K562 (cell line): ENCODE data around the gene IMP4. TPM values are rescaled to one million over a fixed set of nuclear protein-coding genes. Genes with fewer than 3 reads are reported as not detected.

ENCODE experiments used
- ATAC-seq: fragments of 200-7000 bp; cut with Tn5 transposase; 3 replicates; pipeline ENCODE4 v1.9.1; 2020; ENCODE audit warnings: moderate library complexity
- BruUV-seq: library from RNA; stranded (reverse); fragments of 400-500 nt; replicated peaks from 2 replicates; lab custom pipeline; 2021; lab: Mats Ljungman, UMichigan
- CTCF ChIA-PET: fragments of 300-600 bp; formaldehyde crosslinking; extraction: SDS; loops from one replicate; lab custom pipeline; 2021; ENCODE audit warnings: low intra/inter-chr PET ratio; lab: Yijun Ruan, JAX
- POLR2A ChIA-PET: fragments of 300-600, 350-650 bp; sonication (Branson Sonifier 250); formaldehyde crosslinking; extraction: SDS; loops from one replicate; lab custom pipeline; 2021; ENCODE audit warnings: antibody characterized with exemption, inconsistent platforms; lab: Yijun Ruan, JAX
- DNase-seq, 4 experiments: peaks; one replicate each; pipeline versions ENCODE4 v3.0.0 to v3.0.0-alpha.2; 2011 to 2018; ENCODE audit warnings: low spot score in 3 of 4, mixed read lengths in 3 of 4; ENCODE audit errors: extremely low read depth in 1 of 4
- FAIRE-seq: peaks from 2 replicates; lab custom pipeline; 2011; peaks lifted over from hg19 to GRCh38; lab: Jason Lieb, UNC
- H2AFZ ChIP-seq: 2 replicates; pipeline ENCODE4 v1.6.0; 2011; ENCODE audit warnings: low read depth, low read length, control low read depth, inconsistent platforms
- H3K27ac ChIP-seq: fragments of 200-600 bp; 3 replicates; pipeline ENCODE4 v1.8.0; 2011; ENCODE audit warnings: low read depth, mild to moderate bottlenecking, control low read depth, inconsistent platforms, low read length, moderate library complexity, mixed read lengths; ENCODE audit errors: extremely low read depth
- H3K27me3 ChIP-seq, 2 experiments: fragments of 300-600 bp in 1 of 2; 2 replicates in 1 of 2; 3 replicates in 1 of 2; pipeline versions ENCODE4 v1.6.0 to v1.8.0; 2011; ENCODE audit warnings: inconsistent platforms in 2 of 2, low read length in 2 of 2, mild to moderate bottlenecking in 1 of 2, mixed read lengths in 1 of 2, moderate library complexity in 1 of 2; ENCODE audit not compliant: control insufficient read depth in 2 of 2, insufficient read depth in 2 of 2
- H3K36me3 ChIP-seq: fragments of 300-600 bp; 3 replicates; pipeline ENCODE4 v1.8.0; 2011; ENCODE audit warnings: mild to moderate bottlenecking, low read length, inconsistent platforms; ENCODE audit not compliant: control insufficient read depth, insufficient read depth
- H3K4me1 ChIP-seq, 2 experiments: fragments of 200-600 bp in 1 of 2; replicated peaks in 1 of 2; 2 replicates in 1 of 2; 3 replicates in 1 of 2; pipeline versions ENCODE4 v1.5.1 to v1.8.0; 2011; ENCODE audit warnings: inconsistent platforms in 2 of 2, low read length in 2 of 2, mild to moderate bottlenecking in 1 of 2, mixed read lengths in 1 of 2, moderate library complexity in 1 of 2; ENCODE audit not compliant: control insufficient read depth in 2 of 2, insufficient read depth in 2 of 2
- H3K4me2 ChIP-seq: 2 replicates; pipeline ENCODE4 v1.6.1; 2011; ENCODE audit warnings: low read length, control low read depth, inconsistent platforms, mixed read lengths; ENCODE audit not compliant: insufficient read depth
- H3K4me3 ChIP-seq: fragments of 200-600 bp; sonication (generic), shearing (Covaris generic); 2 replicates; pipeline ENCODE4 v1.5.1; 2016; ENCODE audit warnings: control low read depth, inconsistent platforms
- H3K79me2 ChIP-seq: fragments of 200-600 bp; 3 replicates; pipeline ENCODE4 v1.8.0; 2011; ENCODE audit warnings: low read length, inconsistent platforms; ENCODE audit not compliant: control insufficient read depth, insufficient read depth
- H3K9ac ChIP-seq, 2 experiments: 2 replicates each; pipeline versions ENCODE4 v1.6.0 to v1.6.1; 2011; ENCODE audit warnings: low read depth in 2 of 2, low read length in 2 of 2, control low read depth in 1 of 2, inconsistent platforms in 1 of 2, mild to moderate bottlenecking in 1 of 2, mixed read lengths in 1 of 2; ENCODE audit not compliant: insufficient read depth in 1 of 2
- H3K9me1 ChIP-seq: one replicate; pipeline ENCODE4 v1.6.0; 2011; ENCODE audit warnings: inconsistent platforms, mild to moderate bottlenecking, low read length, moderate library complexity; ENCODE audit not compliant: control insufficient read depth, insufficient read depth
- H3K9me3 ChIP-seq: replicated peaks from 2 replicates; pipeline ENCODE4 v1.5.1; 2011; ENCODE audit warnings: low read depth, low read length, inconsistent platforms; ENCODE audit not compliant: control insufficient read depth, insufficient read depth
- H4K20me1 ChIP-seq: replicated peaks from 2 replicates; pipeline ENCODE4 v1.6.1; 2011; ENCODE audit warnings: low read length, inconsistent platforms, mixed read lengths; ENCODE audit not compliant: control insufficient read depth, insufficient read depth
- BACH1 ChIP-seq: fragments of 200-800 bp; sonication (Bioruptor generic); IDR thresholded peaks from 2 replicates; pipeline ENCODE4 v1.6.1; 2016; ENCODE audit warnings: missing genetic modification characterization, missing compliant biosample characterization
- CBX5 ChIP-seq: IDR thresholded peaks from 2 replicates; pipeline ENCODE4 v1.6.1; 2014; ENCODE audit warnings: low read depth, borderline replicate concordance
- STAG1 ChIP-seq: sonication (generic); formaldehyde crosslinking; IDR thresholded peaks from 2 replicates; pipeline ENCODE4 v1.5.0; 2020; ENCODE audit warnings: missing genetic modification reagents, borderline replicate concordance
- ZNF143 ChIP-seq: sonication (generic); formaldehyde crosslinking; IDR thresholded peaks from 2 replicates; pipeline ENCODE4 v1.9.0; 2022; ENCODE audit warnings: mild to moderate bottlenecking, missing genetic modification reagents
- ZNF263 ChIP-seq: sonication (generic); formaldehyde crosslinking; IDR thresholded peaks from 2 replicates; pipeline ENCODE4 v1.8.0; 2022; ENCODE audit warnings: mild to moderate bottlenecking, missing genetic modification reagents, borderline replicate concordance
- ZSCAN29 ChIP-seq: fragments of 450-650 bp; IDR thresholded peaks from 2 replicates; pipeline ENCODE4 v1.6.1; 2017
- WGBS: fragments of 100-300 bp; shearing (Covaris generic); methylation state at CpG from one replicate; pipeline ENCODE4 v1.1.6; 2016; ENCODE audit warnings: low coverage, mixed read lengths; ENCODE audit not compliant: insufficient coverage; ENCODE audit errors: missing lambda C conversion rate; 5-methylcytosine and 5-hydroxymethylcytosine counted together
- in situ Hi-C: fragments of 300-500 bp; cut with MboI; formaldehyde crosslinking; loops from 4 replicates; pipeline ENCODE4 v1.15.0; 2018; ENCODE audit warnings: inconsistent platforms, mixed read lengths
- intact Hi-C: fragments of 100-400 bp; cut with micrococcal nuclease; formaldehyde crosslinking; loops from 2 replicates; pipeline ENCODE4 v1.14.2; 2022
- polyA plus RNA-seq, 8 experiments: library from polyadenylated mRNA; depleted of rRNA in 4 of 8; stranded (reverse) in 5 of 8; unstranded in 3 of 8; fragments of >200 nt; fragmentation: Nextera tagmentation in 2 of 8; fragmentation: Illumina TruSeq in 1 of 8; extraction: Ambion mirVana in 2 of 8; extraction: Trizol in 1 of 8; gene quantifications; 2 replicates each; pipeline versions ENCODE4 v1.2.1 to v1.2.3, GENCODE V29; 2011 to 2014; ENCODE audit warnings: inconsistent platforms in 1 of 8, missing spikeins in 1 of 8
- total RNA-seq, 7 experiments: library from RNA; depleted of rRNA in 6 of 7; stranded (reverse); fragments of >200 nt in 6 of 7; fragmentation: Illumina TruSeq in 2 of 7; extraction: Trizol in 2 of 7; gene quantifications; 2 replicates each; pipeline versions ENCODE4 v1.2.1 to v1.2.3, GENCODE V29; 2011 to 2021; ENCODE audit warnings: low replicate concordance in 1 of 7
- TF ChIP-seq, protein P1 (sequence below): fragments of 450-650 bp; formaldehyde crosslinking; IDR thresholded peaks from 2 replicates; pipeline ENCODE4 v1.4.0; 2020; ENCODE audit warnings: mild to moderate bottlenecking, moderate library complexity
- TF ChIP-seq, protein P2 (sequence below): sonication (generic); formaldehyde crosslinking; IDR thresholded peaks from 2 replicates; pipeline ENCODE4 v1.4.0; 2020; ENCODE audit warnings: mild to moderate bottlenecking, missing genetic modification reagents

The IMP4 gene
- total and polyA plus RNA-seq, 9 of the 15 experiments (the other 6 are each of a cell fraction or from before 2014, with no cell fraction given) = 35.4 to 209 (median 100.0) TPM

DNA sequence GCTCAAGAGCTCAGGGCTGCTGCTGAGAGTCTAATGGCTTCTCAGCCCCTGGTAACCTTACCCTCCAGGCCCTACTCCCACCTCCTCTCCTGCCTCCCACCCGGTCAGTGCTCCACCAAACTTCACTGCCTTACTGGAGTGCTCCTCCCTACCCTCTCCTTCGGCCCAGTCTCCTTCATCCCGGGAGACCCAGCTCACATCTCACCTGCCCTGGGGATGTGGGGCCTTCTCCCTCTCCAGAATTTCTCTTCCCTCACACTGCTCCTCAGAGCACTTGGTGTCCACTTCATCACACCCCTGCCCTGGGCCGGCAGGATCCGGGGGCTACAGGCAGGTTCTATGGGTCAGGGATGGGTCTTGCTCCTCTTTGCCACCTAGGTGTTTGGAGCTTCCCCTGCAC is 34.8 kb downstream of the IMP4 start:
- BruUV-seq = no TSS peak

More for the DNA sequence above, 34.8 kb downstream of the IMP4 start:
- H3K4me3 ChIP-seq = no peak overlapping the region
- no peaks in the 10 kb centered on the region for H4K20me1 ChIP-seq
- intact Hi-C loops (no loop called here), in situ Hi-C loops (loop anchor here (25.0 kb wide), 1 partner anchor 210 kb away; the partner anchor contains the start of gene CFC1)
- FAIRE-seq (no peak), DNase-seq (no peak), ATAC-seq (no peak)
- no peaks in the 10 kb centered on the region for H3K9me1 ChIP-seq
- H3K27me3 ChIP-seq = no peaks in the 10 kb centered on the region
- H2AFZ ChIP-seq = no peak overlapping the region
- no peak overlapping the region for H3K4me2 ChIP-seq
- H3K9me3 ChIP-seq = peaks cover 2% of the 10 kb centered on the region; the same call in 1 of the 2 replicates
- ChIA-PET CTCF (no interaction called here), POLR2A (interaction anchor here (0.7 to 4.0 kb wide), 3 partner anchors 16 to 196 kb away, joined by 3 to 18 read pairs (median 3); partner anchors contain the start of genes PTPN18 and SMPD4)
- WGBS = 80% methylated on average over 5 of the region's 5 CpGs
- H3K4me1 ChIP-seq = peaks cover 40 to 60% of the 10 kb centered on the region in 2 experiments
- H3K9ac ChIP-seq = peak overlapping the region in 1 of 2 experiments; percentile 54; a peak in 1 of 4 replicates
- H3K36me3 ChIP-seq = peaks cover 21% of the 10 kb centered on the region; the same call in 2 of the 3 replicates
- peaks cover 26% of the 10 kb centered on the region for H3K79me2 ChIP-seq
- H3K27ac ChIP-seq = no peak overlapping the region
- no peak for TF ChIP-seq ZNF143 (CRISPR knock-in tag)
- TF ChIP-seq, protein P1, sequence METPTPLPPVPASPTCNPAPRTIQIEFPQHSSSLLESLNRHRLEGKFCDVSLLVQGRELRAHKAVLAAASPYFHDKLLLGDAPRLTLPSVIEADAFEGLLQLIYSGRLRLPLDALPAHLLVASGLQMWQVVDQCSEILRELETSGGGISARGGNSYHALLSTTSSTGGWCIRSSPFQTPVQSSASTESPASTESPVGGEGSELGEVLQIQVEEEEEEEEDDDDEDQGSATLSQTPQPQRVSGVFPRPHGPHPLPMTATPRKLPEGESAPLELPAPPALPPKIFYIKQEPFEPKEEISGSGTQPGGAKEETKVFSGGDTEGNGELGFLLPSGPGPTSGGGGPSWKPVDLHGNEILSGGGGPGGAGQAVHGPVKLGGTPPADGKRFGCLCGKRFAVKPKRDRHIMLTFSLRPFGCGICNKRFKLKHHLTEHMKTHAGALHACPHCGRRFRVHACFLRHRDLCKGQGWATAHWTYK (CRISPR knock-in tag) = no peak
- peak; percentile 48; the same call in 1 of the 2 replicates for TF ChIP-seq ZNF263 (CRISPR knock-in tag)
- TF ChIP-seq STAG1 (CRISPR knock-in tag) = no peak
- TF ChIP-seq CBX5 = no peak
- no peak for TF ChIP-seq ZSCAN29
- TF ChIP-seq, protein P2, sequence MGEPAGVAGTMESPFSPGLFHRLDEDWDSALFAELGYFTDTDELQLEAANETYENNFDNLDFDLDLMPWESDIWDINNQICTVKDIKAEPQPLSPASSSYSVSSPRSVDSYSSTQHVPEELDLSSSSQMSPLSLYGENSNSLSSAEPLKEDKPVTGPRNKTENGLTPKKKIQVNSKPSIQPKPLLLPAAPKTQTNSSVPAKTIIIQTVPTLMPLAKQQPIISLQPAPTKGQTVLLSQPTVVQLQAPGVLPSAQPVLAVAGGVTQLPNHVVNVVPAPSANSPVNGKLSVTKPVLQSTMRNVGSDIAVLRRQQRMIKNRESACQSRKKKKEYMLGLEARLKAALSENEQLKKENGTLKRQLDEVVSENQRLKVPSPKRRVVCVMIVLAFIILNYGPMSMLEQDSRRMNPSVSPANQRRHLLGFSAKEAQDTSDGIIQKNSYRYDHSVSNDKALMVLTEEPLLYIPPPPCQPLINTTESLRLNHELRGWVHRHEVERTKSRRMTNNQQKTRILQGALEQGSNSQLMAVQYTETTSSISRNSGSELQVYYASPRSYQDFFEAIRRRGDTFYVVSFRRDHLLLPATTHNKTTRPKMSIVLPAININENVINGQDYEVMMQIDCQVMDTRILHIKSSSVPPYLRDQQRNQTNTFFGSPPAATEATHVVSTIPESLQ (CRISPR knock-in tag) = no peak
- TF ChIP-seq BACH1 (tag) = no peak
